Tibial nerve (tissue), 4 donors: ENCODE results near the gene MSANTD1.

Experiments used
- CTCF ChIP-seq, 5 experiments: fragments of 200-600 bp in 3 of 5; fragments of 450-650 bp in 2 of 5; sonication (generic) in 3 of 5; IDR thresholded peaks; one replicate each; pipeline ENCODE4 v1.5.1; 2016 to 2019; ENCODE audit warnings: antibody characterized with exemption in 5 of 5, mild to moderate bottlenecking in 3 of 5, moderate library complexity in 2 of 5
- EP300 ChIP-seq, 2 donors: sonication (generic); formaldehyde crosslinking; IDR thresholded peaks; one replicate each; pipeline ENCODE4 v1.6.1; 2017; ENCODE audit warnings: antibody characterized with exemption in 2 of 2, mild to moderate bottlenecking in 1 of 2
- POLR2A ChIP-seq, 2 donors: fragments of 450-650 bp; IDR thresholded peaks; one replicate each; pipeline ENCODE4 v1.6.1; 2017; ENCODE audit warnings: antibody characterized with exemption in 2 of 2, mild to moderate bottlenecking in 2 of 2, moderate library complexity in 2 of 2

GRCh38 chr4:3286335-3287175 lies 37.6 kb downstream of the MSANTD1 start:
- TF ChIP-seq CTCF (IDR thresholded peaks at IDR 0.05) (no peak), POLR2A (IDR thresholded peaks at IDR 0.05) (no peak), EP300 (IDR thresholded peaks at IDR 0.05) (no peak)
